GM18907 (cell line): ENCODE data around the gene IGF2BP2.
"Not testable (repeated sequence)": the region's sequence is repeated elsewhere in the genome, so short reads cannot be mapped to it uniquely, and the experiment has no call there.

Source experiments
- ATAC-seq: cut with Tn5 transposase; IDR thresholded peaks from one replicate; pipeline ENCODE4 v1.9.1; 2021; ENCODE audit warnings: mild to moderate bottlenecking, moderate library complexity; ENCODE audit not compliant: unreplicated experiment

The IGF2BP2 gene

GRCh38 chr3:185647134-185647879 lies 177.5 kb downstream of the IGF2BP2 start:
- ATAC-seq, result no peak

- ATAC-seq, result peak; percentile 60
Measured at GRCh38 chr3:185646382-185647133, 178.3 kb downstream of the IGF2BP2 start.

DNA sequence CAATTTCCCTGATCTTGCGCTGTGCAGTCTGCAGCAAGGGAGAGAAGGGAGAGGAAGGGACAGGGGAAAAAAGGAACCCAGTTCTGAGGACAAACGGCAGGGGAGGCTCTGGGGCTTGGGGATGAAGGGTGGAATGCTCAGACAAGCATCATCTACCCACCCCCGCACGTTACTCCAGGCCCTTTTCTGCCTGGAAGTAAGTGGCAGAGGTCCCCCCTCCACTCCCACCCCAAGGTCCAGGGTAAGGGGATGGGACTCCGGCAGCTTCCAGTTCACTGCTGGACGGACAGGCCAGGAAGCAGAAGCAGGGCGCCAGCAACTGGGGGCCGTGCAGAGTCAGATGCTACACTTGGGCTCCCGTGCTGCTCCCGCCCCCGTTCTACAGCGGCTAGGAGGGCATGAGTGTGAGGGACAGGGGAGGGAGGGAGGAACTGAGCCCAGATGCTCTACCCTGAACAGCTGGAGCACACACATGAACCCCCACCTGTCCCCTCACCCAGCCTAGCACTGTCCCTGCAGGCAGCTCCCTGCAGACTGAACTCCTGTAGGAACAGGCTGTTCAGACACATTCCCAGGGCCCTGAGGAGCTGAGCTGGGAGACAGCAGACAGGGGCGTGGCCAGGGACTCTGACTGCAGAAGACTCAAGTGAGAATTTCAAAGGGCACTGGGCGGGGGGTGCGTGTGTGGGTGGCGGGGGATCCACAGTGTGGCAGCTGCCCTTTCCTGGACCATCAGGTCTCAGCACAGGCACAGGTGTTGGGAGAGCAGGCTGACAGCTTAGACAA lies 179.1 kb downstream of the IGF2BP2 start:
- no peak for ATAC-seq

DNA sequence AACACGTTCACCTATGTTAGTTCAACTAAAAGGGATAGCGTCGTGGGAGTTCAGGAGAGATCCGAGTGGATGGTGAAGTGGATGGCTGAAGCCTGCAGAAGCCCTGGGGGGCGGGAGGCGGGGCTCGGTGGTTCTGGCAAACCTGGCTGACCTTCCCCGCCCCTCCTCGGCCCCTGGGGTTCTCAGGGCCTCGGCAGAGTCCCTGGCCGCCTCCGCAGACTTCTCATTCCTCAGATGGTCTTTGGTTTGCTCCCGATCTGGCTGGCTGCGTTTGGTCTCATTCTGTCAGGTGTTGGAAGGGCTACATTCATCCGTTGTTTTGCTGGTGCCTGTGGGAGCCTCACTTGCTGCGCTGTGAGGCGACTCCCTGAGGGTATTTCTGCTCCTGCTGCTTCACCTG lies 179.7 kb downstream of the IGF2BP2 start:
- ATAC-seq, result not testable (repeated sequence)

GRCh38 chr3:185640308-185640707 lies 184.5 kb downstream of the IGF2BP2 start:
- no peak for ATAC-seq

DNA sequence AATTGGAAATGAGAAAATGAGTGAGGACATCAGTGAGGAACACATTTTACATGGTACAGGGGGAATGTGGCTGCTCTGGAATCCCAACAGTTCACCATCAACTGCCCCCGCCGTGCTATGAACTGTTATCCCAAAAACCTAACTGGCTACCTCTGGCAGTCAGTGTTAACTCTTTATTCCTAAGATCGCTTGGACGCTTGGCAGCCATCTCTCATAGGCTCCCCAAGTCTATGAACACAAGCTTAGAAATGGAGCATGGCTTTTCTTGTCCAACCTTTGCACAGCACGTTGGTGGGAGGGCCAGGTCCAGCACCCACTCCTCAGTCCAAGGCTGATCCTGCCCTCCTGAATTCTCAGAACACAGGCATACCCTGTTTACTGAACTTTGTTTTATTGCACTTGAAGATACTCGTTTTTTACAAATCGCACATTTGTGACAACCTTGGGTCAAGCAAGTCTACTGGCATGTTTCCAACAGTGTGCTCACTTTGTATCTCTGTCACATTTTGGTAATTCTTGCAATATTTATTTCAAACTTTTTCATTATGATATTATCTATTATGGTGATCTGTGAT lies 185.1 kb downstream of the IGF2BP2 start:
- ATAC-seq, result no peak

DNA sequence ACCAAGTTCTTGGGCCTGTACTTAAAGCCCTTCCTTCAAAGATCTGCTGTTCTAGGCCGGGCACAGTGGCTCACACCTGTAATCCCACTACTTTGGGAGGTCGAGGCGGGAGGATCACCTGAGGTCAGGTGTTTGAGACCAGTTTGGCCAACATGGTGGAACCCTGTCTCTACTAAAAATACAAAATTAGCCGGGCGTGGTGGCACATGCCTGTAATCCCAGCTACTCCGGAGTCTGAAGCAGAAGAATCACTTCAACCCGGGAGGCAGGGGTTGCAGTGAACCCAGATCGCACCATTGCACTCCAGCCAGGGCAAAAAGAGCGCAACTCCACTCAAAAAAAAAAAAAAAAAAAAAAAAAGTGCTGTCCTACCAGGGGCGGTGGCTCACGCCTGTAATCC lies 186.2 kb downstream of the IGF2BP2 start:
- not testable (repeated sequence) for ATAC-seq

DNA sequence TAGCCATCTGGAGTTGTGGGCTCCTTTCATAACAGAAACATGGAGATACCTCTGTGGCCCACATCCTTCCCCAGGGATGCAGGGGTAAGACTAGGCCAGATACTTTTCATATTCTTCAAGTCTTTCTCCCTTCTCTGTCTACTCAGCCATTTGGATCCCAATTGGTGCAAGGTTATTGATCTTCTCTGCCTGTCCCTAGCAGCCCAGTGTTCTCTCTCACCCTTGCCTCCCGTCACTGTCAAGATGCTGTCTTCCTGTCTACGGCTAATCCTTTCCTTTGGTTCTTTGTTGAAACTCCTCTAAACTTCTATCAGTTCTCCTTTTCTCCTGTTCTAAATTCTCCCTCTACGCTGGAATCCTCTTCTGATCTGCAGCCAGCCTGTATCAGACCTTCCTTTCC lies 187.5 kb downstream of the IGF2BP2 start:
- no peak for ATAC-seq

- ATAC-seq, result no peak
Measured at GRCh38 chr3:185632996-185633395, 191.8 kb downstream of the IGF2BP2 start.

DNA sequence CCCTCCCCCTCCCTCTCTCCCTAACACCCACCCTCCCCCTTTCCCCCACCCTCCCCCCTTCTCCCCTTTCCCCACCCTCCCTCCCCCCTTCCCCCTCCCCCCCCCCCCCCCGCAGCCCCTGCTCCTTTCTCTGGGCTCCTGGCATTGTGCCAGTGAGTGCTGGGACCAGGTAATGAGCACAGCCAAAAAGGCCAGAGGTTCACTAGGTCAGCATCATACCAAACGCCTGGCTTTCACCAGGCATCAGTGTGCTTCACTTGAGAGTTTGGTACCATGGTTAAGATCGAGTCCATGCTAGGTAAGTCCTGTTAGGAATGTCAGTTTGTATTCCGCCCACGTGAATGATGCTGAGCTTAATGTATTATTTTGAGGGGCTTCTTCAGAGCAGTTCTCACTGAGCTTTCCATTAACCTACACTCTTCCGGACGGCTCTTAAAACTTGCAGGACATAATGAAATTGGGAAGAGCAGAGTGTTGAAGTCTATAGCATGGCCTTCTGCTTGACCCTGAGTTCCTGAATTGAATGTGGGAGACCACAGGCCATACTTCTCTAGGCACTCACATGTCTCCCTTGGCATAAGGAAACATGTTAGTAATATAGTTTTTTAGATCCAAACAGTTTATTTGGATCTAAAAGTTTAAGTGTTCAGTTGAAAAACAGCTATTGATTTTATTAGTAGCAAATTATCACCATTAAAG lies 193.2 kb downstream of the IGF2BP2 start:
- no peak for ATAC-seq

DNA sequence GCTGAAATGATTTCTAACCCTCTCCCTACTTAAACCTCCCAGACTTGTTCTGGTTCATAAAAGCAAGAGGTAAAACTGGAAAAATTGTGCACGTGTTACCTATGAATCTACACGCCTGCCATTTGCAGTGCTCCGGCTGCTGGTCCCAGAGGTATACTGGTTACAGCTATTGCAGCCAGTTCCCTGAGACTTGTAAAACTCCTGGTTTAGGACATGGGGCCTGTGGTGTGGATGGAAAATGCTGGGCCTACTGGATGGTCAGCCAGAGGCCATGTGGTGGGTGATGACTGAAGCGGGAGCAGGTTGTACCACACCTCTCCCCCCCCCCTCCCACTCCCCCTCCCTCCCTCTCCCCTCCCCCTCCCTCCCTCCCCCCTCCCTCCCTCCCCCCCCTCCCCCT lies 193.7 kb downstream of the IGF2BP2 start:
- ATAC-seq, result no peak

DNA sequence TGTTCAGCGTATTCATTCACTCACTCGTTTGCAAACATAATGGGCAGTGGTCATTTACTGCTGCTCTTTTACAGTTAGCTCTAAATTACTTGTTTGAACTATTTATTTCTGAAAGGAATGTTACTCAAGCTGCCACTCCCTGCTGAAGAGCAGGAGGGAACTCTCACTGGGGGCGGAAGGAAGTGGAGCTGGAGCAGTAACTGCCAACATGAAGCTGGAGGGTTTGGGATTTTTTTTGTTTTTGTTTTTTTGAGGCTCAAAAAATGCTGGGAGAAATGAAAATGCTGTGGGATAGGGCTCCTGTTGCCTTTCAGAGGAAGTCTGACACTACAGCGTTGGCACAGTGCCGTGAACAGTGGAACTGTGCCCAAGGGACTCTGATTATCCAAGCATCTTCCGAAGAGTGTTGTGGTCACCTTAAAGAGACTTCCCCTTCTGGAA lies 194.6 kb downstream of the IGF2BP2 start:
- ATAC-seq, result no peak

DNA sequence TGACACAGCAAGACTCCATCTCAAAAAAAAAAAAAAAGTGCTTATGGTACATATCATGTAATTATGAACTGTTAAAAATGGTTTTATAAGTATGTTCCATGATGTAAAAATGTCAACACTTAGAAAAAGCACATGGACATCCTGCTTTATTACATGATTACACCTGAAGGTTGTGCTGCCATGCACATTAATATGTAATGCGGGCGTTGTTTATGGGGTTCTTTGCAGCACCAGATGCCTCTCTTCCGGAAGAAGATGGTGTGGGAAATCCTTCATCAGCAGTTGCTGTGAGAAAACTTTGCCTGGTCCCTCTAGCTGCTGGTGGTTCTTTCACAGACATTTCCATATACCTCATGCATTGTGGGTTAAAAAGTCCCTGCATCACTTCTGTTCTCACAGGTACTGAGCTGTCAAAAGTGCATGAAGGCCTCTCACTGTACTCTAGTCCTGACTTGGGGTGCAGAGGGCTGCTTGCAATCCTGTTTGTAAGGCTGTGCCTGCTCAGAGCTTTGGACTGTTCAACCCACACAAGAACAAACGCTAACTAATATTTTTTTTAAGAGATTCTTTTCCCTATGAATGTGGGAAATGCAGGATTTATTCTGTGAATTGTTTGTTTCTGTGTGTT lies 195.2 kb downstream of the IGF2BP2 start:
- ATAC-seq, result no peak

DNA sequence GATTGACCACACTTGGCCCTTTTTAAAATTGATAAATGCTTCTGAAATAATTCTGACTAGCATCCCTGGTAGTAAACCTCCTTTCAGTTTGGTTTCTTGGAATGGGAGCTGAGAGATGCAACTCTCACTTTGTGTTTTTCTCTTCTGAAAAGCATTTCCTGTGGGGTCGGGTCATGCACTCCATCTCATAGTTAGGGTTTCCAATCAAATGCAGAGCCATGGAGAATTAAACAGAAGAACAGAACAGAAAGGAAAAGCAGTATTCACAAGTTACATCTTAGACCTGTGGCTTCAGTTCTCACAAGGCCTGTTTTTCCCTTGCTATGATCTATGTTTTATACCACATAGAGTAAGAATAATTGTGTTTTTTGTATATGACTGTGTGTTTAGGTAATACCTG lies 199.1 kb downstream of the IGF2BP2 start:
- ATAC-seq, result no peak

GRCh38 chr3:185623939-185624665 lies 200.7 kb downstream of the IGF2BP2 start:
- ATAC-seq, result no peak

GRCh38 chr3:185613016-185613415 lies 211.8 kb downstream of the IGF2BP2 start:
- no peak for ATAC-seq

- ATAC-seq, result no peak
Measured at GRCh38 chr3:185606196-185606595, 218.6 kb downstream of the IGF2BP2 start.

DNA sequence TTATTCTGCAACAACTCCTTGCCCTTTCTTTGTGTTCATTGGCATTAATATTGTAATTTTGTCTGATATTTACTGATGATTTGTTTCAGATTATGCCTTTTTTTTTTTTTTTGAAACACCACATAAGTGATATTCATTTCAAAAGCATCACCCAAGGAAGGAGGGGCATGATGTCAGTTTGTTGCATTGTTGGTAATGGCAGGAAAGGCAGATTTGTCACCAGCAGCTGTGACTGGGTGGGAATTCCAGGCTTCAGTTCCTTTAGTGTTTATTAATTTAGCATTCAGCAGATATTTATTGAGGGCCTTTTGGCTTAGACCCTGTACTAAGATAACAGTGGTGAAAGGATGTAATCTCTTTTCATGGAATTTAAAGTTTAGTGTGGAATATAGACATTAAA lies 219.3 kb downstream of the IGF2BP2 start:
- no peak for ATAC-seq

- peak; percentile 60 for ATAC-seq
Measured at GRCh38 chr3:185595526-185595925, 229.3 kb downstream of the IGF2BP2 start.
